Ascending aorta (tissue), 2 donors: ENCODE data around the gene ZFP36L2. TPM values are rescaled to one million over a fixed set of nuclear protein-coding genes. Genes with fewer than 3 reads are reported as not detected.
A peak's percentile ranks its signal among the peaks of the same experiment; 100 is the strongest.

ENCODE experiments used
- DNase-seq, 2 donors: peaks; one replicate each; pipeline ENCODE4 v3.0.0-alpha.2; 2019; ENCODE audit warnings: low spot score in 2 of 2
- H3K27ac ChIP-seq, 2 donors: fragments of 200-600 bp; sonication (generic); one replicate each; pipeline ENCODE4 v1.5.1; 2016 to 2017; ENCODE audit warnings: mild to moderate bottlenecking in 1 of 2
- H3K27me3 ChIP-seq: fragments of 200-600 bp; sonication (generic); one replicate; pipeline ENCODE4 v1.5.1; 2017
- H3K36me3 ChIP-seq, 2 donors: fragments of 200-600 bp; sonication (generic); one replicate each; pipeline ENCODE4 v1.5.1; 2016
- H3K4me1 ChIP-seq, 2 donors: fragments of 200-600 bp; sonication (generic); one replicate each; pipeline ENCODE4 v1.5.1; 2016 to 2017; ENCODE audit warnings: mild to moderate bottlenecking in 1 of 2
- H3K4me3 ChIP-seq, 2 donors: fragments of 200-600 bp; sonication (generic); one replicate each; pipeline ENCODE4 v1.5.1; 2016 to 2017; ENCODE audit warnings: mild to moderate bottlenecking in 1 of 2
- H3K9me3 ChIP-seq, 2 donors: fragments of 200-600 bp; sonication (generic); one replicate each; pipeline ENCODE4 v1.5.1; 2016
- CTCF ChIP-seq, 3 experiments: fragments of 200-600 bp in 2 of 3; fragments of 450-650 bp in 1 of 3; sonication (generic) in 2 of 3; IDR thresholded peaks; one replicate each; pipeline ENCODE4 v1.5.1; 2016 to 2019; ENCODE audit warnings: antibody characterized with exemption in 3 of 3, mild to moderate bottlenecking in 1 of 3, moderate library complexity in 1 of 3
- intact Hi-C: fragments of 100-400 bp; cut with DNase I; formaldehyde crosslinking; loops from one replicate; pipeline ENCODE4 v1.15.1; 2023
- total RNA-seq: library from RNA; depleted of rRNA; stranded (reverse); fragments of >200 nt; gene quantifications from one replicate; pipeline ENCODE4 v1.1.0, GENCODE V29; 2016

Gene ZFP36L2
- total RNA-seq, 1 donor from 2014 or later = 148 TPM

DNA sequence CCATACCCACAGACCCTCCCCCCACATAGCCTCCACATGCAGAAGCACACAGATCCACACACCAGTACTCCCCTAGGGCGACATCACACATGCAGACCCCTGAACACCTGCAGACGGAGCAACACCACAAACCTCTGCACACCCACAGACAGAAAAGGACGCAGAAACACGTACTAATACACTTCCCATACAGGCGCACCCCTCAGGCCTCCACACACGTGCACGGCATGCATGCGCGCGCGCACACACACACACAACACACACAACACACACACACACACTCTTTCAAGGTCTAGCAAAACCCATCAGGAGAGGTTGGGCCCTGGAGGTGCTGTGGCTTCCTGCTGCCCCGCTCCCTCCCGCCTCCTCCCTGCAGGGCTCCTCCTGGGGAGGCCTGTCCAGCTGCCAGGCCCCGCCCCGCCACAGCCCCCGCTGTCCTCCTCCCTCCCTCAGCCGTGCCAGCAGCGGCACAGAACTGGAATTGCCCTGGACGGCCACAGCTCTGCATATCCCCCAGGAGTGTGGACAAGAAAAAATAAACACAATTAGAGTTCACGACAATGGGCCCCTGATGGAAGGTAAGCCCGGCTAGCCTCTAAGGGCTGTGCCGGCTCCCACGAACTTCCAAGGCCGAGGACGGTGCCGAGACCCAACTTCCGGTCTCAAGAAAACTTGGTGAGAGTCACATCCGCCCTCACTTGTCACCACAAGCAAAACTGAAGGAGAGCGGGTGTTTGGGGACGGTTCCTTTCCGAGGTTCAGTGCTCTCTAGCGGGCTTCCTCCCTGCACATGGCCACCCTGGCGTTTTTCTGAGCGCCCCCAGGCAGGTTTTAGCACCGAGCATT lies 6.8 kb downstream of the ZFP36L2 start:
- Histone ChIP-seq H3K4me1 (peaks cover 20 to 46% of the 10 kb centered on the region in 2 donors), H3K27me3 (no peaks in the 10 kb centered on the region), H3K27ac (peak overlapping the region; percentile 98), H3K36me3 (peaks cover 20 to 23% of the 10 kb centered on the region in 2 donors), H3K9me3 (no peaks in the 10 kb centered on the region), H3K4me3 (peak overlapping the region; percentile 81 to 89)
- TF ChIP-seq CTCF (IDR thresholded peaks at IDR 0.05) = no peak
- intact Hi-C loops = loop anchor here (2.0 kb wide), 2 partner anchors 41 to 251 kb away; no protein-coding TSS in a partner anchor
- DNase-seq = peak in 1 of 2 donors; percentile 92

DNA sequence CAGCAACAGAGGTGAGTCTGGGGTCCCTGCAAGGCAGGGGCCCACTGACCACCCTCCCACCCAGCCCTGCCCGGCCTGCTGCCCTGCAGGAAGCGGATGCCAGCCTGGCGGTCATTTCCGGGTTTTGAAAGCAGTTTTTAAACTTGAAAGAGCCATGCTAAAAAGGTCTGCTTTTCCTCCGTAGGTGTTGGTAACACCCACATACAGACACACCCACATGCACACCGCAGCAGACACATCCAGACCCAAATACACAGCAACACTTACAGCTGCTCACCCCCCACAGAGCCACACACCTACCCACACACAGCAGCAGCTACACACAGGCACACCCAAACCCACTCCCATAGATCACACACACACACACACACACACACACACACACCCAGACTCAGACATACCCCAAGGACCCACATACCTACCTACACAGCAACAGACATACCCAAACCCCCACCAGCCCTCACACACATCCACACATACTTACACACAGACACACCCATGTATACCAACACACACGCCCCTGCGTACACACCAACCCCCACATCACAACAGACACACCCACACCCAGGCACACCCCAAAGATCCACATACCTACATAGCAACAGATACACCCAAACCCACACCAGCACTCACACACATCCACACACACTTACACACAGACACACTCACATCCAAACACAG lies 7.6 kb downstream of the ZFP36L2 start:
- intact Hi-C loops = loop anchor here (1.0 to 2.0 kb wide), 2 partner anchors 40 to 61 kb away; no protein-coding TSS in a partner anchor
- Histone ChIP-seq H3K4me3 (peak overlapping the region; percentile 81 to 89), H3K9me3 (no peaks in the 10 kb centered on the region), H3K27ac (peak overlapping the region; percentile 98), H3K27me3 (no peaks in the 10 kb centered on the region), H3K36me3 (peaks cover 14 to 16% of the 10 kb centered on the region in 2 donors), H3K4me1 (peaks cover 20 to 46% of the 10 kb centered on the region in 2 donors)
- DNase-seq = peak in 1 of 2 donors; percentile 83
- no peak for TF ChIP-seq CTCF (IDR thresholded peaks at IDR 0.05)

- H3K4me3 ChIP-seq = peak overlapping the region; percentile 81 to 89
- H3K4me1 ChIP-seq = peaks cover 20 to 46% of the 10 kb centered on the region in 2 donors
- H3K27ac ChIP-seq = peak overlapping the region; percentile 98
- H3K36me3 ChIP-seq = peaks cover 9 to 10% of the 10 kb centered on the region in 2 donors
- no peaks in the 10 kb centered on the region for H3K27me3 ChIP-seq
- TF ChIP-seq CTCF (IDR thresholded peaks at IDR 0.05) = peak in 2 of 3 experiments; percentile 13 to 32
- intact Hi-C loops = loop anchor here (1.0 to 2.0 kb wide), 2 partner anchors 39 to 60 kb away; no protein-coding TSS in a partner anchor
- no peaks in the 10 kb centered on the region for H3K9me3 ChIP-seq
- DNase-seq = no peak
Observed at GRCh38 chr2:43218155-43218701, 8.2 kb downstream of the ZFP36L2 start.

DNA sequence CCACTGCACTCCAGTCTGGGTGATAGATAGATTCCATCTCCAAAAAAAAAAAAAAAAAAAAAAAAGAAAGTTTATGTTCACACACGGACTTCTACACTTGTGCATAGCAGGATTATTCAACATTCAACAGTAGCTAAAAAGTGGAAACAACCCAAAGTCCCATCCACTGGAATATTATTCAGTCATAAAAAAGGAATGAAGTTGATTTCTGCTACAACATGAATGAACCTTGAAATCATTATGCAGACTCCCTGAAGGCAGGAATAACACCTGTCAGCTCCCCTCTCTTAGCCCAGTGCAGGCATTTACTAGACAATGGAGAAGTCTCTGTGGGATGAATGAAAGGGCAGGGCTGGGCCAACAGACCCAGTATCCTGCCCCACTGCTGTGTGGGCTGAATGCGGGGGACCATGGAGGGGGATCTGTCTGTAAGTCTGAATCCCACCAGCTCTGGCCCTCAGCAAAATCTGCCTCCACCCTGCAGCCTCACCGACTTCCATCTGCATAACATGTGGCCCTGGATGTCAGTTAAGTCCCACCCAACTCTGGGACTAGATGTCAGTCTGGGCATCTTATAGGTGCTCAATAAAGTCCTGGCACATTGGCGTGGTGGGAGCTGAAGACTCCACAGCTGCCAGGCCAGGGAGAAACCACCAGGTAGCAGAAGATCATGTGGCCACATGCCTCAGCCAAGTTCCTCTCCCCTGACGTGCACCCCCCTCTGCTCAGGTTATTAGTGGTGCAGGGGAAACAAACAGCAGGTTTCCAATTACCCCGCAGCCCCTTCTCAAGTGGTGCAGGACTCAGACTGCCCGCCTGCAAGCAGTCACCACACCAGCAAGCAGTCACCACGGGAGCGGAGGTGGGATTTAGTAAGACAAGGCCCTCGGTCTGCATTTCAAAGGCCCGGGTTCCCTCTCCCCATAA lies 8.9 kb downstream of the ZFP36L2 start:
- Histone ChIP-seq H3K27me3 (no peaks in the 10 kb centered on the region), H3K36me3 (peaks cover 2 to 4% of the 10 kb centered on the region in 2 donors), H3K27ac (peak overlapping the region; percentile 98), H3K9me3 (no peaks in the 10 kb centered on the region), H3K4me3 (peak overlapping the region; percentile 81 to 89), H3K4me1 (peaks cover 20 to 46% of the 10 kb centered on the region in 2 donors)
- no peak for TF ChIP-seq CTCF (IDR thresholded peaks at IDR 0.05)
- no peak for DNase-seq
- intact Hi-C loops = loop anchor here (1.0 to 2.0 kb wide), 2 partner anchors 39 to 59 kb away; no protein-coding TSS in a partner anchor
